Gastroesophageal sphincter (tissue), 4 donors: ENCODE measurements around the gene PKDCC. TPM values are rescaled to one million over a fixed set of nuclear protein-coding genes. Genes with fewer than 3 reads are reported as not detected.

ENCODE experiments used
- ATAC-seq: fragments of 150-250 bp; one replicate; pipeline ENCODE4 v1.9.1; 2016; ENCODE audit warnings: mild to moderate bottlenecking, moderate library complexity
- H3K27ac ChIP-seq, 4 donors: fragments of 200-600 bp; sonication (generic) in 3 of 4; 1 replicate in 3 of 4; 2 replicates in 1 of 4; pipeline ENCODE4 v1.5.1; 2016 to 2019
- H3K27me3 ChIP-seq: fragments of 200-600 bp; sonication (generic); one replicate; pipeline ENCODE4 v1.5.1; 2019
- H3K36me3 ChIP-seq, 2 donors: fragments of 200-600 bp; sonication (generic); one replicate each; pipeline ENCODE4 v1.5.1; 2019; ENCODE audit warnings: control low read depth in 1 of 2
- H3K4me1 ChIP-seq, 3 donors: fragments of 200-600 bp; sonication (generic); 1 replicate in 2 of 3; 2 replicates in 1 of 3; pipeline ENCODE4 v1.5.1; 2016 to 2019; ENCODE audit warnings: control low read depth in 2 of 3
- H3K4me3 ChIP-seq, 2 donors: fragments of 200-600 bp; sonication (generic); one replicate each; pipeline ENCODE4 v1.5.1; 2019; ENCODE audit warnings: mild to moderate bottlenecking in 1 of 2, moderate library complexity in 1 of 2
- H3K9me3 ChIP-seq, 3 donors: fragments of 200-600 bp; sonication (generic); one replicate each; pipeline ENCODE4 v1.5.1; 2017 to 2019; ENCODE audit warnings: control low read depth in 2 of 3
- CTCF ChIP-seq, 4 experiments: fragments of 200-600 bp in 2 of 4; fragments of 450-650 bp in 2 of 4; sonication (generic) in 1 of 4; IDR thresholded peaks; one replicate each; pipeline ENCODE4 v1.5.1; 2017 to 2019; ENCODE audit warnings: antibody characterized with exemption in 4 of 4, mild to moderate bottlenecking in 2 of 4, moderate library complexity in 2 of 4
- EP300 ChIP-seq: sonication (generic); formaldehyde crosslinking; IDR thresholded peaks from one replicate; pipeline ENCODE4 v1.6.1; 2017; ENCODE audit warnings: antibody characterized with exemption, mild to moderate bottlenecking
- POLR2A ChIP-seq, 2 donors: fragments of 450-650 bp; IDR thresholded peaks; one replicate each; pipeline ENCODE4 v1.6.1; 2017; ENCODE audit warnings: antibody characterized with exemption in 2 of 2, mild to moderate bottlenecking in 2 of 2, moderate library complexity in 1 of 2
- POLR2AphosphoS5 ChIP-seq: sonication (generic); formaldehyde crosslinking; IDR thresholded peaks from one replicate; pipeline ENCODE4 v1.6.1; 2017; ENCODE audit warnings: antibody characterized with exemption
- WGBS, 2 donors: methylation state at CpG; one replicate each; pipeline ENCODE4 v1.1.5; 2018; ENCODE audit warnings: low coverage in 1 of 2; 5-methylcytosine and 5-hydroxymethylcytosine counted together
- total RNA-seq, 4 donors: library from RNA; depleted of rRNA; stranded (reverse); fragments of >200 nt; gene quantifications; one replicate each; pipeline ENCODE4 v1.1.0, GENCODE V29; 2016

The PKDCC gene
- total RNA-seq, 4 donors from 2014 or later: 89.0 to 277 (median 194) TPM

GRCh38 chr2:42106257-42106816 lies 58.5 kb downstream of the PKDCC start:
- H3K27me3 ChIP-seq: no peaks in the 10 kb centered on the region
- H3K4me1 ChIP-seq: peaks cover 0 to 27% (median 18%) of the 10 kb centered on the region in 3 donors
- peak overlapping the region in 3 of 4 donors; percentile 19 to 42 (median 30) for H3K27ac ChIP-seq
- TF ChIP-seq POLR2AphosphoS5 (no peak), POLR2A (IDR thresholded peaks at IDR 0.05) (no peak), CTCF (IDR thresholded peaks at IDR 0.05) (no peak), EP300 (no peak)
- no peak for ATAC-seq
- H3K36me3 ChIP-seq: no peaks in the 10 kb centered on the region
- no peak overlapping the region for H3K4me3 ChIP-seq
- WGBS, 2 donors: 76 to 84% methylated on average over 6 to 10 of the region's 10 CpGs
- H3K9me3 ChIP-seq: no peaks in the 10 kb centered on the region

GRCh38 chr2:42107249-42108042 lies 59.6 kb downstream of the PKDCC start:
- no peak overlapping the region for H3K27ac ChIP-seq
- no peaks in the 10 kb centered on the region for H3K36me3 ChIP-seq
- no peak for ATAC-seq
- H3K4me1 ChIP-seq: peaks cover 0 to 16% (median 6%) of the 10 kb centered on the region in 3 donors
- TF ChIP-seq EP300 (no peak), POLR2AphosphoS5 (no peak), POLR2A (IDR thresholded peaks at IDR 0.05) (no peak), CTCF (IDR thresholded peaks at IDR 0.05) (no peak)
- WGBS, 2 donors: 89 to 92% methylated on average over 4 of the region's 4 CpGs
- H3K27me3 ChIP-seq: no peaks in the 10 kb centered on the region
- no peak overlapping the region for H3K4me3 ChIP-seq
- H3K9me3 ChIP-seq: no peaks in the 10 kb centered on the region

Other genes with a start within 250 kb of the PKDCC start
- 10 to 100 TPM; 18.5 to 31.4 (median 23.7) TPM for gene EML4, start 121.3 kb downstream of the PKDCC start, total RNA-seq